ENCODE data around the gene MTUS2.

DNA sequence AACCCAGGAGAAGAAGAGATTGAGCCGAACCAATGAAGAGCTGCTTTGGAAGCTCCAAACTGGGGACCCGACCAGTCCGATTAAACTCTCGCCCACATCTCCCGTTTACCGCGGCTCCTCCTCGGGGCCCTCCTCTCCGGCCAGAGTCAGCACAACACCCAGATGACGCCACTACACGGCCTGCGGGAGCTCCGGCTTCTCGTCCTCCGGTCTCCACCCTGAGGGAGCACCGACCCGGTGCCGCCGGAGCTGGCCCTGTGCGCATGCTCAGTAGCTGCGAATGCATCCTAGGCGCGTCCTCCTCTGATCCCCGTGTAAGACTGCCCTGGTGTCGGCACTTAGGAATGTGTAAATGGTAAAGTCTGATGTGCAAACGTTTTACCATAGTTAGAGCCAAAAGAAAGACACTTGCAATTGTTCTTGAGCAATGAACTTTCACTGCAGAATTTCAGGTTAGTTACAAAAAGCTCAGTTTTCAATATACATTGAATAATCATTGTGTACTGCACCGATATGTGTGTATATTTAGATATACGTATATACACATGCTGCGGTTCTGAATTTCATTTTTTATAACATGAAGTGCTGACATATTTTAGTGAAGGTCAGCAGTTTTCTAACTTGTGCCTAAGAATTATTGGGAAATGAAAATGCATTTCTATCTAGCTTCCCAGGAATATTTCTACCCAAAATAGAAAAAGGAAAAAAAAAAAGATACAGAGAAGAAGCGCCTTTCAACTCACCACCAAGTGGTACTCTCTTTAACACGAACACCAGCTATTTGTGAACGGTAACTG, 683.1 kb downstream of the MTUS2 start:
- no peak for TF ChIP-seq CBX3 (IDR thresholded peaks at IDR 0.05; ENCODE audit: borderline replicate concordance in 1 of 2, low read length in 2 of 2)
- TF ChIP-seq DNMT1 (IDR thresholded peaks at IDR 0.05), result no peak
- TF ChIP-seq, protein P1, sequence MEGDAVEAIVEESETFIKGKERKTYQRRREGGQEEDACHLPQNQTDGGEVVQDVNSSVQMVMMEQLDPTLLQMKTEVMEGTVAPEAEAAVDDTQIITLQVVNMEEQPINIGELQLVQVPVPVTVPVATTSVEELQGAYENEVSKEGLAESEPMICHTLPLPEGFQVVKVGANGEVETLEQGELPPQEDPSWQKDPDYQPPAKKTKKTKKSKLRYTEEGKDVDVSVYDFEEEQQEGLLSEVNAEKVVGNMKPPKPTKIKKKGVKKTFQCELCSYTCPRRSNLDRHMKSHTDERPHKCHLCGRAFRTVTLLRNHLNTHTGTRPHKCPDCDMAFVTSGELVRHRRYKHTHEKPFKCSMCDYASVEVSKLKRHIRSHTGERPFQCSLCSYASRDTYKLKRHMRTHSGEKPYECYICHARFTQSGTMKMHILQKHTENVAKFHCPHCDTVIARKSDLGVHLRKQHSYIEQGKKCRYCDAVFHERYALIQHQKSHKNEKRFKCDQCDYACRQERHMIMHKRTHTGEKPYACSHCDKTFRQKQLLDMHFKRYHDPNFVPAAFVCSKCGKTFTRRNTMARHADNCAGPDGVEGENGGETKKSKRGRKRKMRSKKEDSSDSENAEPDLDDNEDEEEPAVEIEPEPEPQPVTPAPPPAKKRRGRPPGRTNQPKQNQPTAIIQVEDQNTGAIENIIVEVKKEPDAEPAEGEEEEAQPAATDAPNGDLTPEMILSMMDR (IDR thresholded peaks at IDR 0.05 in 2 of 3, conservative IDR thresholded peaks at IDR 0.05 in 1 of 3; ENCODE audit: insufficient read depth in 2 of 3, low read depth in 1 of 3, low read length in 3 of 3), result no peak
- no peak for TF ChIP-seq RAD21 (CRISPR knock-in tag; conservative IDR thresholded peaks at IDR 0.05 in 1 of 2, IDR thresholded peaks at IDR 0.05 in 1 of 2)
- TF ChIP-seq FOXK2 (conservative IDR thresholded peaks at IDR 0.05 in 1 of 2, IDR thresholded peaks at IDR 0.05 in 1 of 2; ENCODE audit: low read depth in 2 of 2), result no peak

Data from K562 (cell line).